IMR-90 (cell line): ENCODE data around the gene ABCA8. TPM values are rescaled to one million over a fixed set of nuclear protein-coding genes. Genes with fewer than 3 reads are reported as not detected.

Source experiments
- ATAC-seq: fragments of 200-7000 bp; cut with Tn5 transposase; 2 replicates; pipeline ENCODE4 v1.9.1; 2020; ENCODE audit warnings: low read depth, mild to moderate bottlenecking, moderate library complexity
- BruUV-seq: library from RNA; stranded (reverse); fragments of 400-500 nt; replicated peaks from 2 replicates; lab custom pipeline; 2021; lab: Mats Ljungman, UMichigan
- CTCF ChIA-PET: fragments of 300-600 bp; formaldehyde crosslinking; extraction: SDS; loops from one replicate; lab custom pipeline; 2021; ENCODE audit warnings: antibody characterized with exemption; lab: Yijun Ruan, JAX
- POLR2A ChIA-PET: fragments of 300-600 bp; sonication (Branson Sonifier 250); formaldehyde crosslinking; loops from one replicate; lab custom pipeline; 2022; ENCODE audit warnings: antibody characterized with exemption; ENCODE audit not compliant: unreplicated experiment; lab: Charles Lee
- DNase-seq: peaks from one replicate; pipeline ENCODE4 v3.0.0; 2013
- H2AFZ ChIP-seq: replicated peaks from 2 replicates; pipeline ENCODE3; 2013; ENCODE audit warnings: low read length, mild to moderate bottlenecking; ENCODE audit not compliant: poor library complexity
- H2AK5ac ChIP-seq: 2 replicates; pipeline ENCODE4 v1.6.1; 2013; ENCODE audit warnings: low read depth, low read length, inconsistent platforms
- H2AK9ac ChIP-seq: replicated peaks from 2 replicates; pipeline ENCODE3; 2013; ENCODE audit warnings: mild to moderate bottlenecking, low read depth, low read length, moderate library complexity; ENCODE audit not compliant: poor library complexity
- H2BK120ac ChIP-seq: 2 replicates; pipeline ENCODE4 v1.6.1; 2013; ENCODE audit warnings: low read depth, low read length, inconsistent platforms
- H2BK15ac ChIP-seq: 3 replicates; pipeline ENCODE4 v1.6.1; 2013; ENCODE audit warnings: low read depth, low read length, inconsistent platforms
- H2BK20ac ChIP-seq: 2 replicates; pipeline ENCODE4 v1.6.1; 2013; ENCODE audit warnings: low read depth, mild to moderate bottlenecking, inconsistent platforms, low read length, moderate library complexity
- H2BK5ac ChIP-seq: 2 replicates; pipeline ENCODE4 v1.6.1; 2013; ENCODE audit warnings: mild to moderate bottlenecking, low read depth, low read length, inconsistent platforms; ENCODE audit not compliant: poor library complexity, severe bottlenecking
- H3K14ac ChIP-seq: replicated peaks from 2 replicates; pipeline ENCODE4 v1.6.1; 2013; ENCODE audit warnings: low read depth, low read length, inconsistent platforms
- H3K18ac ChIP-seq: 2 replicates; pipeline ENCODE4 v1.6.1; 2013; ENCODE audit warnings: low read depth, low read length, control low read depth
- H3K23ac ChIP-seq: 2 replicates; pipeline ENCODE4 v1.6.1; 2013; ENCODE audit warnings: low read depth, low read length, inconsistent platforms
- H3K27ac ChIP-seq: 2 replicates; pipeline ENCODE4 v1.5.1; 2013; ENCODE audit warnings: mild to moderate bottlenecking, control low read depth, low read length; ENCODE audit not compliant: insufficient read depth
- H3K27me3 ChIP-seq: 2 replicates; pipeline ENCODE4 v1.6.1; 2013; ENCODE audit warnings: low read length; ENCODE audit not compliant: control insufficient read depth, insufficient read depth
- H3K36me3 ChIP-seq: 2 replicates; pipeline ENCODE4 v1.6.1; 2013; ENCODE audit warnings: low read length, mixed read lengths; ENCODE audit not compliant: control insufficient read depth, insufficient read depth
- H3K4ac ChIP-seq: 2 replicates; pipeline ENCODE4 v1.6.1; 2013; ENCODE audit warnings: low read depth, low read length, inconsistent platforms
- H3K4me1 ChIP-seq: 2 replicates; pipeline ENCODE4 v1.6.1; 2013; ENCODE audit warnings: low read length, mixed read lengths; ENCODE audit not compliant: control insufficient read depth, insufficient read depth
- H3K4me2 ChIP-seq: 2 replicates; pipeline ENCODE4 v1.6.1; 2013; ENCODE audit warnings: low read depth, mild to moderate bottlenecking, control low read depth, low read length, moderate library complexity
- H3K4me3 ChIP-seq: 2 replicates; pipeline ENCODE4 v1.5.1; 2013; ENCODE audit warnings: low read depth, mild to moderate bottlenecking, control low read depth, low read length, moderate library complexity; ENCODE audit not compliant: insufficient read depth
- H3K56ac ChIP-seq: 2 replicates; pipeline ENCODE4 v1.6.1; 2013; ENCODE audit warnings: low read length, inconsistent platforms; ENCODE audit not compliant: insufficient read depth; ENCODE audit errors: extremely low read depth
- H3K79me1 ChIP-seq, 2 experiments: 2 replicates each; pipeline ENCODE4 v1.6.1; 2013; ENCODE audit warnings: low read length in 2 of 2, inconsistent platforms in 1 of 2, low read depth in 1 of 2
- H3K9ac ChIP-seq: 2 replicates; pipeline ENCODE4 v1.6.1; 2013; ENCODE audit warnings: low read depth, low read length, control low read depth
- H3K9me1 ChIP-seq: 2 replicates; pipeline ENCODE4 v1.6.1; 2013; ENCODE audit warnings: low read length, inconsistent platforms; ENCODE audit not compliant: insufficient read depth
- H3K9me3 ChIP-seq: 2 replicates; pipeline ENCODE4 v1.6.1; 2013; ENCODE audit warnings: low read length; ENCODE audit not compliant: control insufficient read depth, insufficient read depth
- H4K20me1 ChIP-seq: 2 replicates; pipeline ENCODE4 v1.6.1; 2013; ENCODE audit warnings: low read length, inconsistent platforms; ENCODE audit not compliant: insufficient read depth
- H4K5ac ChIP-seq: 2 replicates; pipeline ENCODE4 v1.6.1; 2013; ENCODE audit warnings: mild to moderate bottlenecking, low read depth, low read length, control low read depth
- H4K8ac ChIP-seq, 2 experiments: 2 replicates each; pipeline ENCODE4 v1.6.1; 2013; ENCODE audit warnings: low read depth in 2 of 2, low read length in 2 of 2, control low read depth in 1 of 2, inconsistent platforms in 1 of 2
- H4K91ac ChIP-seq: 2 replicates; pipeline ENCODE4 v1.6.1; 2013; ENCODE audit warnings: low read depth, low read length, inconsistent platforms; ENCODE audit not compliant: insufficient read depth
- CTCF ChIP-seq: conservative IDR thresholded peaks from 2 replicates; pipeline ENCODE4 v1.5.1; 2012; ENCODE audit warnings: mild to moderate bottlenecking, low read depth, low read length, improper control_type of control experiment
- RAD21 ChIP-seq: IDR thresholded peaks from 2 replicates; pipeline ENCODE4 v1.6.1; 2012; ENCODE audit warnings: low read length, improper control_type of control experiment
- WGBS, 2 experiments: methylation state at CpG; one replicate each; pipeline versions ENCODE4 v1.1.5 to v1.1.7; 2013; ENCODE audit warnings: missing lambda C conversion rate in 2 of 2; ENCODE audit not compliant: insufficient read length in 1 of 2; ENCODE audit errors: extremely low coverage in 2 of 2; 5-methylcytosine and 5-hydroxymethylcytosine counted together
- dilution Hi-C: fragments of 300-500 bp; cut with HindIII; formaldehyde crosslinking; loops from one replicate; pipeline ENCODE4 v1.14.3; 2018; ENCODE audit warnings: low sequenced_read_pairs; ENCODE audit not compliant: unreplicated experiment
- in situ Hi-C: fragments of 300-500 bp; cut with MboI; formaldehyde crosslinking; loops from 3 replicates; pipeline ENCODE4 v1.14.3; 2019; ENCODE audit warnings: low sequenced_read_pairs, inconsistent platforms, mixed read lengths
- intact Hi-C: fragments of 100-400 bp; cut with micrococcal nuclease; formaldehyde crosslinking; loops from 2 replicates; pipeline ENCODE4 v1.10.0; 2022
- polyA plus RNA-seq, 3 experiments: library from polyadenylated mRNA; depleted of rRNA; stranded (reverse); fragments of >200 nt; gene quantifications; 2 replicates each; pipeline ENCODE4 v1.2.3, GENCODE V29; 2012; ENCODE audit warnings: low replicate concordance in 1 of 3
- total RNA-seq: library from RNA; depleted of rRNA; stranded (reverse); fragments of >200 nt; gene quantifications from 2 replicates; pipeline ENCODE4 v1.2.3, GENCODE V29; 2012

The ABCA8 gene
- total and polyA plus RNA-seq, 2 of the 4 experiments (the other 2 are of a cell fraction): 1.8 TPM

- H3K56ac ChIP-seq: no peak overlapping the region
- no peak overlapping the region for H4K91ac ChIP-seq
- ChIA-PET CTCF (no interaction called here), POLR2A (no interaction called here)
- H3K18ac ChIP-seq: no peak overlapping the region
- H2BK15ac ChIP-seq: no peak overlapping the region
- no peak overlapping the region for H2BK120ac ChIP-seq
- dilution Hi-C loops (no loop called here), in situ Hi-C loops (no loop called here), intact Hi-C loops (no loop called here)
- no peak overlapping the region for H3K4ac ChIP-seq
- DNase-seq: no peak
- H3K9me1 ChIP-seq: no peaks in the 10 kb centered on the region
- H3K79me1 ChIP-seq: no peaks in the 10 kb centered on the region
- no peak overlapping the region for H3K4me2 ChIP-seq
- no TSS peak for BruUV-seq
- H3K4me3 ChIP-seq: no peak overlapping the region
- no peak overlapping the region for H4K8ac ChIP-seq
- H3K23ac ChIP-seq: no peak overlapping the region
- no peak for ATAC-seq
- H3K14ac ChIP-seq: no peak overlapping the region
- H4K5ac ChIP-seq: no peak overlapping the region
- H4K20me1 ChIP-seq: no peaks in the 10 kb centered on the region
- no peaks in the 10 kb centered on the region for H3K9me3 ChIP-seq
- H2AK5ac ChIP-seq: no peak overlapping the region
- no peaks in the 10 kb centered on the region for H3K36me3 ChIP-seq
- no peak overlapping the region for H3K9ac ChIP-seq
- no peak overlapping the region for H2AFZ ChIP-seq
- H2BK20ac ChIP-seq: no peak overlapping the region
- no peaks in the 10 kb centered on the region for H3K27me3 ChIP-seq
- no peak overlapping the region for H2BK5ac ChIP-seq
- no peaks in the 10 kb centered on the region for H3K4me1 ChIP-seq
- no peak overlapping the region for H2AK9ac ChIP-seq
- no peak for TF ChIP-seq CTCF
- TF ChIP-seq RAD21: no peak
- no CpG with 5 or more reads among the region's 1 CpG for WGBS, 2 experiments
- H3K27ac ChIP-seq: no peak overlapping the region
Measured at GRCh38 chr17:68861602-68862001, 93.6 kb downstream of the ABCA8 start.
